MM.1S (cell line): ENCODE data around the gene PLA2G4E.

ENCODE experiments used
- EZH2 ChIP-seq: fragments of 300-600 bp; sonication (generic); optimal IDR thresholded peaks from 2 replicates; pipeline ENCODE3; 2017; ENCODE audit warnings: low read depth, mild to moderate bottlenecking, antibody characterized with exemption, low read length, mixed read lengths
- EZH2phosphoT487 ChIP-seq: fragments of 300-600 bp; sonication (generic); IDR thresholded peaks from 2 replicates; pipeline ENCODE4 v1.6.1; 2018; ENCODE audit warnings: antibody characterized with exemption, low read length
- TF ChIP-seq, protein P1 (sequence below): fragments of 300-600 bp; sonication (generic); IDR thresholded peaks from 2 replicates; pipeline ENCODE4 v1.5.1; 2016; ENCODE audit warnings: antibody characterized with exemption, low read length, mixed read lengths

DNA sequence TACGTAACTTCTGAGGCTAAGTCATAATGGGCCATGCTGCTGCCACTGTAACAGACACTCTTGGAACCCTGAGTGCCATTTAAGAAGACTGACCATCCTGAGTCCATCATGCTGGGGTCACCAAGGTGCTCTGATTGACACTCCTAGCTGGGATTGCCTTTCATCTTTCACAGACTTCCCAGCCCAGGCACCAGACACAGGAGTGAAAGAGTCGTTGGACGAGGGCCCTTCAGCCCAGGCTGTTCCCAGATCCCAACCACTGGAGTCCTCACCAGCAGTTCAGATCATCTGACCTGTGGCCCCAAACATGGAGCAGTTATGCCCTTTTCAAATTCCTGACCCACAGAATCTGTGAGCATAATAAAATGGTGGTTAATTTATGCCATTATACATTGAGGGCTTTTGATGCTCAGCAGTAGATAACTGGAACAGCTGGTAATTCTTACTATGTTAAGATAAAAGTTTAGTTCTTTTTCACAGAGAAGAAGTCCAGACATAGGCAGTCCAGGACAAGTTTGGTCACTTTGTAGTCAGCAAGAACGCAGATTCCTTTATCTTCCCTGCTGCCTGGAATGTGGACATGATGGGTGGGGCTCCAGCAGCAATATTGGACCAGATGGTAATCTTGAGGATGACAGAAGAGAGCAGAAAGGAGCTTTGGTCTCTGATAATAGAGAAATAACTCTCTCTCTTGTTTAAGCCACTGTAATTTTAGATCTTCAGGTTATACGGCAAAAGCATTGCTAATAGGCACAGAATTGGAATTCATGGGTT, 41.2 kb downstream of the PLA2G4E start:
- TF ChIP-seq, protein P1, sequence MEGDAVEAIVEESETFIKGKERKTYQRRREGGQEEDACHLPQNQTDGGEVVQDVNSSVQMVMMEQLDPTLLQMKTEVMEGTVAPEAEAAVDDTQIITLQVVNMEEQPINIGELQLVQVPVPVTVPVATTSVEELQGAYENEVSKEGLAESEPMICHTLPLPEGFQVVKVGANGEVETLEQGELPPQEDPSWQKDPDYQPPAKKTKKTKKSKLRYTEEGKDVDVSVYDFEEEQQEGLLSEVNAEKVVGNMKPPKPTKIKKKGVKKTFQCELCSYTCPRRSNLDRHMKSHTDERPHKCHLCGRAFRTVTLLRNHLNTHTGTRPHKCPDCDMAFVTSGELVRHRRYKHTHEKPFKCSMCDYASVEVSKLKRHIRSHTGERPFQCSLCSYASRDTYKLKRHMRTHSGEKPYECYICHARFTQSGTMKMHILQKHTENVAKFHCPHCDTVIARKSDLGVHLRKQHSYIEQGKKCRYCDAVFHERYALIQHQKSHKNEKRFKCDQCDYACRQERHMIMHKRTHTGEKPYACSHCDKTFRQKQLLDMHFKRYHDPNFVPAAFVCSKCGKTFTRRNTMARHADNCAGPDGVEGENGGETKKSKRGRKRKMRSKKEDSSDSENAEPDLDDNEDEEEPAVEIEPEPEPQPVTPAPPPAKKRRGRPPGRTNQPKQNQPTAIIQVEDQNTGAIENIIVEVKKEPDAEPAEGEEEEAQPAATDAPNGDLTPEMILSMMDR: no peak
- TF ChIP-seq EZH2 (no peak), EZH2phosphoT487 (no peak)
